ENCODE measurements around the gene MDFI. TPM values are rescaled to one million over a fixed set of nuclear protein-coding genes. Genes with fewer than 3 reads are reported as not detected.

The MDFI gene
- total RNA-seq, 1 donor from 2014 or later, result 11.0 TPM

- no peaks in the 10 kb centered on the region for H3K27me3 ChIP-seq
- H3K4me1 ChIP-seq, result no peaks in the 10 kb centered on the region
- H3K36me3 ChIP-seq, result no peaks in the 10 kb centered on the region
- no peak for ATAC-seq
- no peaks in the 10 kb centered on the region for H3K9me3 ChIP-seq
- no peak for TF ChIP-seq CTCF (IDR thresholded peaks at IDR 0.05)
- H3K4me3 ChIP-seq, result no peak overlapping the region
- no peak overlapping the region for H3K27ac ChIP-seq
- intact Hi-C loops (cut with DNase I), result no loop called here
- peak; percentile 35 for DNase-seq
These were observed 11.3 kb downstream of the MDFI start for GRCh38 chr6:41649596-41649995.

- ATAC-seq, result no peak
- intact Hi-C loops (cut with DNase I), result no loop called here
- Histone ChIP-seq H3K4me1 (no peaks in the 10 kb centered on the region), H3K9me3 (no peaks in the 10 kb centered on the region), H3K36me3 (no peaks in the 10 kb centered on the region), H3K27ac (no peak overlapping the region), H3K27me3 (no peaks in the 10 kb centered on the region), H3K4me3 (no peak overlapping the region)
- peak; percentile 36 for DNase-seq
- TF ChIP-seq CTCF (IDR thresholded peaks at IDR 0.05), result no peak
These were observed 11.9 kb downstream of the MDFI start for GRCh38 chr6:41650120-41650519.

DNA sequence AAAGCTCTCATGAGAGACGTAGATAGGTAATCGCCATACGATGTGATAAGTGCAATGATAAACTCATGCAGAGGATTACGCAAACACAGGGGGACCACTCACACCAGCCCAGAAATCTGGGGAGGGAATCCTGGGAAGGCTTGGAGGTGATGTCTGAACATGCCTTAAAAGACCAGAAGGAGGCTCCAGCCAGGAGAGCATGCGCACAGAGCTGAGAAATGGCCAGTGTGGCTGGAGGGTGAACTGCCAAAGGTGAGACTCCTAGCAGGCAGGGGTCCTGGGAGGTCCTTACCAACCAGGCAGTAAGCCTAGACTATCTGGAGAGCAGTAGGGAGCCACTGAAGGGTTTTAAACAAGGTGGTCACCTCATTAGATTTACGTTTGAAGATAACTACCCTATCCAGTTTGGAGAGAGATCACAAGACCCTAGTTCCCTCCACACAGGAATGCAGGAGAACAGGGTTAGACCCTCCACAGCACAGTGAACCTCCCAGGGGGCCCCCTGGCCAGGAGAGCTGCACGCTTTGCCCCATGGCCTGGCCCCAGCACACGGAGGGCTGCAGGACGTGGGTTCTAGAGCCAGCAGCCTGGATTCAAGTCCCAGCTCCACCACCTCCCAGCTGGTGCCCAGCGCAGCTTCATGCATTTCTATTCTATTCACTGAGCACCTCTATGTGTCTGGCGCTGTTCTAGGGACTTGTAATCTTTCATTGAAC, 13.1 kb downstream of the MDFI start:
- peak; percentile 38 for DNase-seq
- H3K4me3 ChIP-seq, result no peak overlapping the region
- no peak overlapping the region for H3K27ac ChIP-seq
- H3K36me3 ChIP-seq, result no peaks in the 10 kb centered on the region
- H3K9me3 ChIP-seq, result no peaks in the 10 kb centered on the region
- H3K27me3 ChIP-seq, result no peaks in the 10 kb centered on the region
- no peak for ATAC-seq
- intact Hi-C loops (cut with DNase I), result no loop called here
- peaks cover 8% of the 10 kb centered on the region for H3K4me1 ChIP-seq
- no peak for TF ChIP-seq CTCF (IDR thresholded peaks at IDR 0.05)

DNA sequence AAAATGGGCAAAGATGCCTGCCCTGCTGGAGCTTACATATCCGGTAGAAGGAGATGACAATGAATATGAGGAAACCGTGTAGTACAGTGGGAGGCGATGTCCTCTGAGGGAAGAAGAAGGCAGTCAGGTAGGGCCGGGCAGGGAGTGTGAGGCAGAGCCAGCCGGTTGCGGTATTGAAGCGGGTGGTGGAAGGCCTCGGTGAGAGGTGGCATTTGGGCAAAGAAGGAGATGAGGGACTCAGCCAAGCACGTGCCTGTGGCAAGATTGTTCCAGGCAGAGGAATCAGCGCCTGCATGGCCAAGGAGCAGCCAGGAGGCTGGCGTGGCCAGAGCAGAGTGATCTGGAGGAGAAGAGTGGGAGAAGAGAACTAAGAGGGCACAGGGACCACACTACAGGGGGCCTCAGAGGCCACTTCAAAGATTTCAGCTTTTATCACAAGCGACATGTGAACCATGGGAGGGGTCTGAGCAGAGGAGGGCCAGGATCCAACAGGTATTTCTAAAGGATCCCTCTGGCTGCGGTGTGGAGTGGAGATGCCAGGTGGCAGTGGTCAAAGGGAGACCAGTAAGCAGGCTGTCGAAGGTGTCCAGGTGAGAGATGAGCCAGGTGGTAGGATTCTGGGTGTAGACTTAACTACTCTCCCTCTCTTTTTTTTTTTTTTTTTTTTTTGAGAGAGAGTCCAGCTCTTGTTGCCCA, 13.8 kb downstream of the MDFI start:
- Histone ChIP-seq H3K27ac (no peak overlapping the region), H3K4me3 (no peak overlapping the region), H3K27me3 (no peaks in the 10 kb centered on the region), H3K36me3 (no peaks in the 10 kb centered on the region), H3K4me1 (peaks cover 9% of the 10 kb centered on the region), H3K9me3 (no peaks in the 10 kb centered on the region)
- ATAC-seq (no peak), DNase-seq (no peak)
- no peak for TF ChIP-seq CTCF (IDR thresholded peaks at IDR 0.05)
- intact Hi-C loops (cut with DNase I), result no loop called here

DNA sequence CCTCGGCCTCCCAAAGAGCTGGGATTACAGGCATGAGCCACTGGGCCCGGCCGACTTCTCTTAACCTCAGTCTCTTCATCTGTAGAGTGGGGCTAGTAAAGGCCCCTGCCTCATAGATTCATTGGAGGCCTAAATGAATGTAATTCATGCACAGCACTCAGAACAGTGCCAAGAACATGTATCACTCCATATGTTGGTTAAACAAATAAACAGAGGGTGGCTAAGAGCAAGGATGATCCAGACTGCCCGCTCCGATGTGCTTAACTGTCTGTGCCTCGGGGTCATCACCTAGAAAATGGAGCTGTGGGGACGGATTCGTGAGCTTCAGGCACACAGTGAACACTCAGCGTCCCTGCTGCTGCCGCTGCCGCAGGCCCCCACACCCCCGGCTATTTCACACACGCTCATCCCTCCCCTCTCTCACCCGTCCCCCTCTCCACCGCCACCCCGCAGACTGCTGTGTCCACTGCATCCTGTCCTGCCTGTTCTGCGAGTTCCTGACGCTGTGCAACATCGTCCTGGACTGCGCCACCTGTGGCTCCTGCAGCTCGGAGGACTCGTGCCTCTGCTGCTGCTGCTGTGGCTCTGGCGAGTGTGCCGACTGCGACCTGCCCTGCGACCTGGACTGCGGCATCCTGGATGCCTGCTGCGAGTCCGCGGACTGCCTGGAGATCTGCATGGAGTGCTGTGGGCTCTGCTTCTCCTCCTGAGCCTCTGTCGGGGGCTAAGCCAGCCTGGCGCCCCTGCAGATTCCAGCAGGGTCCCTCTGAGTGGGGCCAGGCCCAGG, 14.8 kb downstream of the MDFI start:
- DNase-seq, result peak; percentile 23
- TF ChIP-seq CTCF (IDR thresholded peaks at IDR 0.05), result no peak
- intact Hi-C loops (cut with DNase I), result no loop called here
- Histone ChIP-seq H3K9me3 (no peaks in the 10 kb centered on the region), H3K36me3 (no peaks in the 10 kb centered on the region), H3K4me3 (no peak overlapping the region), H3K27me3 (no peaks in the 10 kb centered on the region), H3K27ac (no peak overlapping the region), H3K4me1 (peaks cover 9% of the 10 kb centered on the region)
- peak; percentile 50 for ATAC-seq
